ENCODE data around the gene SLC25A39.

SLC25A39 gene

DNA sequence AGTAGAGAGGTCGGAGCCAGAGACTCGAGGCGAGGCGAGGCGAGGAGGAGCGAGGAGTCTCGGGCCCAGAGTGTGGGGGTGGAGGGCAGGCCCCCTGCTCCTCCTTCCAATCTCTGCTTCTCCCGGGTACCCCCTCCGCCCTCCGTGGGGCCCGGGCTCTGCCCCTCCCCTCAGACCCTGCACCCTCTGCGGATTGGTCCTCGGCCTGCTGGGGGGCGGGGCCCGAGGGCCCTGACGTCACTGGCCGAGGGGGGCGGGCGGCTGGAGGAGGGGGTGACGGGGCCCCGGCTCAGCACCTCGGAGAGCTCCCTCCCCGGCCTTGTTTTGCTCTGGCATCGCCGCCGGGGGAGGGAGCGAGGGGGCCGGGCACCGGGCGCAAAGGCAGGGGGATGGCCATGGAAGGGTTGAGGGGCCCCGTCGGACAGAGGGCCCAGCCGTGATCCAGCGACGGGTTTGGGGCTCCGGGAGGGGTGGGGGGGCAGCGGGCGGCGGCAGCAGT lies 16.3 kb downstream of the SLC25A39 start, which contains the start of gene RUNDC3A:
RUNDC3A (plus strand) TSS at position 282 of the 499 bp plus-strand sequence. CDS start 232 bp downstream, outside the sequence.
- TF ChIP-seq POLR2A (IDR thresholded peaks at IDR 0.05; ENCODE audit: low read length) (no peak), GATA1 (IDR thresholded peaks at IDR 0.05; ENCODE audit: low read depth, low read length) (no peak)
- peak; percentile 86 to 90 for DNase-seq

DNA sequence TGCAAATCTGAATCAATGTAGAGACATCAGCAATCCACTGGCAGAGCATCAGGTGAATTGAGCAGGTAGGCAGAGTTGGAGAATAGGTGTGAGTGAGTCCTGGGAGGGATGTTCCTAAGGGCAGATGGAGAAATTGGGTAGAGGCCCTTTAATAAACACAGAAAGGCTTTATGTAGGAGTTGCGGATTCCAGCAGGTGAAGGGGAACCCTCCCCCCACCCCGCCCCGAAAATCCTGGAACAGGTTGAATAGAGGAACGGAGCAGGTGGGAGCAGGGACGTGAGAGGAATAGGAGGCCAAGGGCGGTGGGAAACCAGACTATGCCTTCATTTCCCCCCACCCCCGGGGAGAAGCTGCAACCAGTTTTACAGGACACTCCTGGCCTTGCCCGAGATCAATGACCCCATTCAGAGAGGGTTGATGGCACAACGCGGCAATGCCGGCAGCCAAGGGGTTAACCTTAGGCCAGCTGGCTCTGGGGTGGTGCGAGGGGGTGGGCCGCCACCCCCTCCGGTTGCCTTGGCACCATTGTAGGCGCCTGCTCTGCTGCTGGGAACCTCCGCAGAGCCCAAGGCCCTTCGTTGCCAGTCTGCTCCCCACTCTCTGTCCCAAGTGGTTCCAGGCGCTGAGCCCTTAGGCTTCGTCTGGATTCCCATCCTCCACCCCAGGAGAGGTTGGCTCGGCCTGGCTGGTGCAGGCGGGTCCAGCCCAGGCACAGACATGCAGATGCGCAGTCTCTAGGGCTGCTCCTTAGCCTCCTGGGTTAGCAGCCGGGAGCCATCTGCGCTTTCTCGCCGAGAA lies 17.0 kb downstream of the SLC25A39 start:
- TF ChIP-seq GATA1 (IDR thresholded peaks at IDR 0.05; ENCODE audit: low read depth, low read length) (no peak), POLR2A (IDR thresholded peaks at IDR 0.05; ENCODE audit: low read length) (no peak)
- DNase-seq: peak in 1 of 2 experiments; percentile 30

DNA sequence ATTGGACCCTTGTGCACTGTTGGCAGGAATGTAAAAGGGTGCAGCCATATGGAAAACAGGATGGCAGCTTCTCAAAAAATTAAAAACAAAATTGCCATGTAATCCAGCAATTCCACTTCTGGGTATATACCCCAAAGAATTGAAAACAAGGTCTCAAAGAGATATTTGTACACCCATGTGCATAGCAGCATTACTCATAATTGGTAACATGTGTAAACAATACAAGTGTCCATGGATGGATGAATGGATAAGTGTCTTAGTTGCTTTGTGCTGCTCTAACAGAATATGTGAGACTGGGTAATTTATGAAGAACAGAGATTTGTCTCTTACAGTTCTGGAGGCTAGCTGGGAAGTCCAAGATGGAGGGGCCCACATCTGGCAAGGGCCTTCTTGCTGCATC lies 20.0 kb downstream of the SLC25A39 start:
- TF ChIP-seq GATA1 (IDR thresholded peaks at IDR 0.05; ENCODE audit: low read depth, low read length) (no peak), POLR2A (IDR thresholded peaks at IDR 0.05; ENCODE audit: low read length) (no peak)
- DNase-seq: no peak

DNA sequence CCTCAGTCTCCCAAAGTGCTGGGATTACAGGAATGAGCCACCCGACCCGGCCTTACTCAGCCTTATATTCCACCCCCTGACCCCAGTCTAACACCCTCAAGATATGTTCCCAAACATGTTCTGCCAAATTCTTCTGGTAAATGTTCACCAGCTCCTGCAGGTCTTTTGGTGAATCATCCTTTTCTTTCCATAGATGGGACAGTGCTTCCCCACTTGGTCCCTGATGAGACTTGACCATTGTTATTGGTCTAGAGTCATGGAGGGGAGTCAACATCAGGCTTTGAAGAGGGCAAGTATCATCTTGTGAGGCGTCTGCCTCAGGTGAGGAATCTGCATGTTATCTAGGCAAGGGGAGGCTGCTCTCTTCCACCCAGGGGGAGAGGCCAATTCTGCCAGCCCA lies 26.6 kb downstream of the SLC25A39 start:
- DNase-seq: no peak
- TF ChIP-seq POLR2A (IDR thresholded peaks at IDR 0.05; ENCODE audit: low read length): no peak
- no peak for TF ChIP-seq GATA1 (IDR thresholded peaks at IDR 0.05; ENCODE audit: low read depth, low read length)

DNA sequence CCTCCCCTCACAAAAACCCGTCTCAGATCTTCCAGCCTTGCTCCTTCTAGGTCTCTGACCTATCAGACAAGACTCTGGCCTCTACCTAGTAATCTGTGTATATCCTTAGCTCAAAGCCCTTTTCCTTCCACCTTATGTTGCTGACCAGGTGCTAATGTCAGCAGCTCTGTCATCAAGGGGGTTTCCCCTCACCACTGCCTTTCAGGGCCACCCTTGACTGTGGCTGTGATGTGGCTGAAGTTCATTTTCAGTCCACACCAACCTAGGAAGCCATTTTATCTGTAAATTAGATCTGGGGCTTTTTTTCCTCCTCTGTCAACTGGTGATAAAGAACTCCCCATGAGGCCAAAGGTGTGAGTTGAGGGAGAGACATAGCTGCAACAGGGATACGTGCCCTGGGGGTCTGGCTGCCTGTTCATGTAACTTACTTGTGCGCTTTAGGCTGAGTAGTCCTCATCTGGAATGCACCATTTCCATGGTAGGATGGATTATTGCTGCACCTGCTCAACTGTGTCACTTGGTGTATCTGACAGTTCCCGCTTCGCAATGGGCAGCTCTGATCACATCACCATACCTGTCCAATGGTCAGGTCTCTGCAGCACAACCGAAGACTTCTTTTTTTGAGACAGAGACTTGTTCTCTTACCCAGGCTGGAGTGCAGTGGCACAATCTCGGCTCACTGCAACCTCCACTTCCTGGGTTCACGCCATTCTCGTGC lies 31.0 kb downstream of the SLC25A39 start:
- no peak for TF ChIP-seq POLR2A (IDR thresholded peaks at IDR 0.05; ENCODE audit: low read length)
- no peak for TF ChIP-seq GATA1 (IDR thresholded peaks at IDR 0.05; ENCODE audit: low read depth, low read length)
- DNase-seq: peak in 1 of 2 experiments; percentile 33

DNA sequence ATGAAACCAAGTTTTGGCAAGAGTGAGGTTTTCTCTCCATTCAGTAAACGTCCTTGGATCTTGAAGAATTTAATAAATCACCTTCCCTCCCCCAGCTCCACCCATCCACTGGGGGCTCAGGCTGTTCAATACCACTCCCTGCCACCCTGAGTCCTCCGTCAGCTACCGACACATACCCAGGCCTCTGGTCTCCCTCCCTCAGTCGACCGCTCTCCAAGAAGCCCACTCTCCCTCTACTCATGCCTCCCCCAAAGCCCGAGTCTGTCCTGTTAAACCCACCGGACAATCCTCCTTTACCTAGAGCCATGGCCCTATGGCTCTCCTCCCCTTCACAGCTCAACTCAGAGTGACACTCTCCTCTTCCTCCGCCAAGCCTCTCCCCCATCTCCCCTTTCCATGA lies 37.0 kb downstream of the SLC25A39 start:
- TF ChIP-seq POLR2A (IDR thresholded peaks at IDR 0.05; ENCODE audit: low read length) (no peak), GATA1 (IDR thresholded peaks at IDR 0.05; ENCODE audit: low read depth, low read length) (no peak)
- DNase-seq: peak; percentile 67 to 77

DNA sequence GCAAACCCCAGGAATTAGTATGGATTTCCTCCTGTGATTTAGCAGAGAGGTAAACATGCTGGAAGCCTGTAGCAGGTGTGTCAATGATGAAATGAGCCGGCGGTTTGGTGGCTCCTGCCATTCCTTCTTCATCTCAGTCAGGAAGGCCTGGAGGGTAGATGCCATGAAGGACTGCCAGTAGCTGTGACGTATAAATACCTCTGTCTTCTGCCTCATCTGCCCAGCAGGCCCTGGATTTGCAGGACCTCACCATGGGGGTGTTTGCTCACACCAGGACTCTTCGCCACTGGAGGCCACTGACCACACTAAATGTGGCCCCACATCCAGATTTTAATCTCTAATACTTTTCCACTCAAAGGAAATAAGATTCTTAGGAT lies 40.6 kb downstream of the SLC25A39 start:
- DNase-seq: no peak
- TF ChIP-seq GATA1 (IDR thresholded peaks at IDR 0.05; ENCODE audit: low read depth, low read length): no peak
- no peak for TF ChIP-seq POLR2A (IDR thresholded peaks at IDR 0.05; ENCODE audit: low read length)

DNA sequence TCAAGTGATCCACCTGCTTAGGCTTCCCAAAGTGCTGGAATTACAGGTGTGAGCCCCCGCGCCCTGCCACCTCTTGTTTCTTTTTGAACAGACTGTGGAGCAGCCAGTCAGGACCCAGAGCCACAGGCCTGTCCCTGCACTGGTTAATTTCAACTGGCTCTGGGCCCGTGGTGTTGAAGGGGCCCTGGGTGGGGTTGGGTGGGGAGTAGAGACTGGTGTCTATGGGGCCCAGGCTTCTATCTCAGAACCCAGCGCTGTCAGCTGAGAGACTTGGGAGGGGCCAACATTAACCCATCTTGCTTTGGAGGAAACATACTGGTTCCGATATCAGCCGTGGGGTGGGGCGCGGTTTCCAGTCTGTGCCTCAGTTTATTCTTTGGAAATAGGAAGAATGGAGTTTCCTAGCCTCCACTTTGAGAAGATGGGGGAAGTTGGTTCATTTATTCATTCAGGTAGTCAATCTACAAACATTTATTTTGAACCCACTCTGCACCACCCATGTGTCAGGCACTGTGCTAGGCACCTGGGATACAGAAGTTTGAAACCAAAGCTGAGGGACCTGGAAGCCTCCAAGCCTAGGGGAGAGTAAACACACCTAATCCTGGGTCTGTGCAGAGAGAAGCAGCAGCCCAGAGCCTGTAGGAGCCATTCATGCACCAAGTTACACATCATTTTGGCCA lies 41.1 kb downstream of the SLC25A39 start:
- peak; percentile 96 to 98 for DNase-seq
- TF ChIP-seq GATA1 (IDR thresholded peaks at IDR 0.05; ENCODE audit: low read depth, low read length) (no peak), POLR2A (IDR thresholded peaks at IDR 0.05; ENCODE audit: low read length) (peak; percentile 44)

DNA sequence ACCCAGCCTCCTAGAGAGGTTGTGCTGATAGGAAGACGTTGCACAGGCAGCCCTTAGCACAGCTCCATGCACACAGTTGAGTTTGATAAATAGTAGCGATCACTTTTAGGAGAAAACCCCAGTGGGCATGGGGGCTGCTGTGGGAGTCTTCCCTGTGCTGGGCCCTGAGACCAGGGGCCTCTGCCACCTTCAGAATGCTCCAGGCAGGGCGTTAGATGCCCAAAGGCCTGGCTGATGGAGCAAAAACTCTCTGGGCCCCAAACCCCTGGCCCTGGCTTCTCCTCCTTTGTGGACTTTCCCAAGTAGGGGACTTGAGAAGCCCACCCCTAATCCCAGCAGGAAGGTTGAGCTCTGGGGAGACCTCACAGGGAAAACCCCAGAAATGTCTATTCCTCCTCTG lies 42.4 kb downstream of the SLC25A39 start:
- DNase-seq: no peak
- TF ChIP-seq POLR2A (IDR thresholded peaks at IDR 0.05; ENCODE audit: low read length): no peak
- no peak for TF ChIP-seq GATA1 (IDR thresholded peaks at IDR 0.05; ENCODE audit: low read depth, low read length)

DNA sequence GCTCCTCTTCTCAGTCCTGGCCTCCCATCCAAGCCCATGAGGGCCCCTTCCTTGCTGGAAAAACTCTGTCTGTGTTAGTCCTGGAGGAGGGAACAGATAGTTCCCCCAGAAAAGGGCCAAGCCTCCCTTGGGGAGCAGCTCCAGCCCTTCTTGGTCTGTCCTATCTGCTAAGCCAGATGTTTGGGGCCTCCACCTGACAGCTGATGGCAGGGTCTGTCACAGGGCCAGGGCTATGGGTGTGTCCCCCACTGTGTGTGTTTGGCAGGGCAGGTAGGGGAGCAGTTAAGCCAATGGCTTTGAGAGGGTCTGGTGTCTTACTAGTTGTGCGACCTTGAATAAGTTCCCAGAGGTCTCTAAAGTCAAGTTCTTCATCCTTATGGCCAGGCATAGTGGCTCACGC lies 43.1 kb downstream of the SLC25A39 start:
- peak; percentile 95 to 98 for DNase-seq
- TF ChIP-seq POLR2A (IDR thresholded peaks at IDR 0.05; ENCODE audit: low read length) (peak; percentile 81), GATA1 (IDR thresholded peaks at IDR 0.05; ENCODE audit: low read depth, low read length) (no peak)

DNA sequence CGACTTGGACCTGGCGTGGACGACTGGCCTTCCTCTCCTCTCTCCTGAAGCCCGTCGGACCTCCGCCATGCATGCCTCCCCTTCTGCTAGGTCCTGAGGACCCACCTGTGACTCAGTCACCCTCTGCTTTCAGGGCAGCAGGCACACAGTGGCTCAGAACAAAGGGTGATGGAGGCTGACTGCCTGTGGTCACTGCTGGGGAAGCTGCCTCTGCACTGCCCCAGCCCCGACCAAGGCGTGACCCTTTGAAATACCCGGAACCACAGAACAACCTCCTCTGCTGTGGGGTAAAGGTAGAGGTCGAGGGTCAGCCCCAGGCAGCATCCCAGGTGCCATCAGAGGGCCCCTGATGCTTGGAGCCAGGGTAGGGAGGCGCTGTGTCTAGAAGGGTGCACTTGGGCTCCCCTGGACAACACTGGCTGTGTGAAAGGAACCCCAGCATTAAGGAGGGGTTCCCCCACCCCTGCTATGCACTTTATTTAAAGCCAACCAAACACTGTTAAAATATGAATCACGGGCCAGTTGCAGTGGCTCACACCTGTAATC lies 44.2 kb downstream of the SLC25A39 start:
- TF ChIP-seq GATA1 (IDR thresholded peaks at IDR 0.05; ENCODE audit: low read depth, low read length): no peak
- no peak for TF ChIP-seq POLR2A (IDR thresholded peaks at IDR 0.05; ENCODE audit: low read length)
- no peak for DNase-seq

DNA sequence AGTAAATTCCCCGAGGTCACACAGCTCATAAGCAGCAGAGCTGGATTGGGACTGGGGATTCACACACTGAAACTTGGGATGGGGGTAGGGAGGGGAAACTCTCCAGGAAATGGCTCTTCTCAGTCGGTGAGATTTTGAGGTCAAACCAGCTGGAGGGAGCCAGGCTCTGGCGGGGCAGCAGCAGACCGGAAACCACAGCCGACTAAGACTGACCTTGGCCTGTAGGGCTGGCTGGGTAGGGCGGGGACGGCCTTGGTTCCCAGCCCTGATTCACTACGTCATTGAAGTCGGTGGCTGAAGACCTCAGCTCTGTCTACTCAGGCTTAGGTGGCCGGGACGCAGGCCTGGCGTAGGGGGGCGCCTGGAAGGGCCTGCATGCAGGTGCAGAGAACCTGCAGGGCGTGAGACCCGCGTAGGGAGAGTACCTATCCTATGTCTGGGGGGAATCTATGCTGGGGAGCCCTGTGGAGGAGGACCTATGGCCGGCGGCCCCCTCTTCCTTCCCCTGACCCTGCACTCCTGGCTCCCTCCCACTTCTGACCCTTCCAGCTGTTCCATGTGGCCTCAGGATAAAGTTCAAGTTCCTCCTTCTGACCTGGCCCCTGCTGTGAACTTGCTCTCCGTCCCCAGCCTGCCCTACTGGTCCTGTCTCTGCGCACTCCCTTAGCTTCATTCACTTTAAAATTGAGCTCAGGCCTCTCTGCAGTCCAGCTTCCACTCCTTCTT lies 44.8 kb downstream of the SLC25A39 start:
- TF ChIP-seq GATA1 (IDR thresholded peaks at IDR 0.05; ENCODE audit: low read depth, low read length) (no peak), POLR2A (IDR thresholded peaks at IDR 0.05; ENCODE audit: low read length) (peak; percentile 43)
- DNase-seq: peak; percentile 80 to 83

DNA sequence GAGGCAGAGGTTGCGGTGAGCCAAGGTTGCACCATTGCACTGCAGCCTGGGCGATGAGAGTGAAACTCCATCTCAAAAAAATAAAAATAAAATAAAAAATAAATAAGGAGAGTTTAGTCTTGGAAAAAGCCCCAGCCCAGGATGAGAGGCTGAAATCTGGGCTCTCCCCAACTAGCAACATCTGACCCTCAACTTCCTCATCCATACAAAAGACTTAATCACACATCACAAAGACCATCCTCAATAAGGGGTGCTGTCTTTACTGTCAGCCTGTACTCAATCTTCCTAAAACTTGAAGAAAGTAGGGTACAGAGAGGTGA lies 45.3 kb downstream of the SLC25A39 start:
- no peak for DNase-seq
- no peak for TF ChIP-seq GATA1 (IDR thresholded peaks at IDR 0.05; ENCODE audit: low read depth, low read length)
- TF ChIP-seq POLR2A (IDR thresholded peaks at IDR 0.05; ENCODE audit: low read length): no peak

Measured in erythroblast (primary cell).